Endothelial cell of umbilical vein (primary cell): ENCODE measurements around the gene OR2W3.

ENCODE experiments used
- CTCF ChIP-seq, 2 donors: IDR thresholded peaks; 1 replicate in 1 of 2; 2 replicates in 1 of 2; pipeline ENCODE4 v1.5.1; 2011; ENCODE audit warnings: low read length in 2 of 2, mild to moderate bottlenecking in 2 of 2, moderate library complexity in 2 of 2, control low read depth in 1 of 2, inconsistent platforms in 1 of 2, low read depth in 1 of 2; ENCODE audit not compliant: insufficient read depth in 1 of 2; ENCODE audit errors: extremely low read depth in 1 of 2
- MAX ChIP-seq: IDR thresholded peaks from 2 replicates; pipeline ENCODE4 v1.6.1; 2011; ENCODE audit not compliant: insufficient read depth, insufficient read length
- POLR2A ChIP-seq: IDR thresholded peaks from 2 replicates; pipeline ENCODE4 v1.6.1; 2012; ENCODE audit warnings: low read depth, mild to moderate bottlenecking, control low read depth, low read length
- POLR2AphosphoS5 ChIP-seq: IDR thresholded peaks from 2 replicates; pipeline ENCODE4 v1.6.1; 2012; ENCODE audit warnings: low read depth, mild to moderate bottlenecking, control low read depth, low read length, moderate library complexity; ENCODE audit not compliant: insufficient read depth

GRCh38 chr1:247895163-247895637, at the start of gene OR2W3:
- no peak for TF ChIP-seq MAX
- no peak for TF ChIP-seq POLR2A
- no peak for TF ChIP-seq CTCF (IDR thresholded peaks at IDR 0.05; ENCODE audit: extremely low read depth in 1 of 2, insufficient read depth in 1 of 2, low read depth in 1 of 2, low read length in 2 of 2)
- TF ChIP-seq POLR2AphosphoS5 = no peak
